ENCODE measurements around the gene OOEP.

Gene OOEP

GRCh38 chr6:73364121-73364520 lies 5.6 kb downstream of the OOEP start:
- no peak for DNase-seq

GRCh38 chr6:73363537-73363875 lies 6.2 kb downstream of the OOEP start:
- no peak for DNase-seq

GRCh38 chr6:73362869-73363536 lies 6.7 kb downstream of the OOEP start:
- no peak for DNase-seq

- DNase-seq = no peak
Observed at GRCh38 chr6:73362358-73362757, 7.3 kb downstream of the OOEP start, which contains the start of gene KHDC3L. KHDC3L (plus strand) TSS chr6:73362658; CDS start chr6:73362730, 72 bp downstream.

GRCh38 chr6:73353636-73354593 lies 15.8 kb downstream of the OOEP start, which contains the start of gene DPPA5:
DPPA5 (minus strand) TSS chr6:73354276; CDS start chr6:73354225, 51 bp downstream.
- no peak for DNase-seq

- no peak for DNase-seq
Observed at GRCh38 chr6:73349311-73349710, 20.4 kb downstream of the OOEP start.

GRCh38 chr6:73348550-73349204 lies 21.0 kb downstream of the OOEP start:
- DNase-seq = no peak

GRCh38 chr6:73343164-73343563 lies 26.5 kb downstream of the OOEP start:
- no peak for DNase-seq

- DNase-seq = no peak
Observed at GRCh38 chr6:73342174-73342573, 27.5 kb downstream of the OOEP start.

- no peak for DNase-seq
Observed at GRCh38 chr6:73341335-73341734, 28.4 kb downstream of the OOEP start.

- DNase-seq = no peak
Observed at GRCh38 chr6:73340048-73340447, 29.6 kb downstream of the OOEP start.

GRCh38 chr6:73339340-73339739 lies 30.4 kb downstream of the OOEP start:
- DNase-seq = no peak

- DNase-seq = no peak
Observed at GRCh38 chr6:73329201-73329600, 40.5 kb downstream of the OOEP start.

GRCh38 chr6:73328790-73329189 lies 40.9 kb downstream of the OOEP start:
- DNase-seq = no peak

GRCh38 chr6:73325656-73326055 lies 44.0 kb downstream of the OOEP start:
- no peak for DNase-seq

GRCh38 chr6:73323323-73323722 lies 46.4 kb downstream of the OOEP start:
- DNase-seq = no peak
